ENCODE results near the gene EBF3.

- no peak for TF ChIP-seq POLR2A (IDR thresholded peaks at IDR 0.05; ENCODE audit: low read depth, low read length)
- no peak for TF ChIP-seq POLR2AphosphoS5 (IDR thresholded peaks at IDR 0.05; ENCODE audit: low read depth, low read length)
- no peak for TF ChIP-seq TAF1 (IDR thresholded peaks at IDR 0.05; ENCODE audit: borderline replicate concordance, low read depth, low read length)
Measured at GRCh38 chr10:129942936-129943715, 20.9 kb downstream of the EBF3 start.

All from GM12892 (cell line).